H9 (cell line): Measurements from ENCODE around the gene RNF224. TPM values are rescaled to one million over a fixed set of nuclear protein-coding genes. Genes with fewer than 3 reads are reported as not detected.

Experiments used
- DNase-seq: peaks from one replicate; pipeline ENCODE4 v3.0.0-alpha.2; 2017
- H2AFZ ChIP-seq: one replicate; pipeline ENCODE4 v1.6.1; 2013; ENCODE audit warnings: mild to moderate bottlenecking, low read length, control low read depth, moderate library complexity
- H2AK5ac ChIP-seq: 2 replicates; pipeline ENCODE4 v1.6.1; 2013; ENCODE audit warnings: low read length, control low read depth, mixed read lengths; ENCODE audit not compliant: insufficient read length
- H2BK120ac ChIP-seq: one replicate; pipeline ENCODE4 v1.6.1; 2013; ENCODE audit warnings: low read depth, mild to moderate bottlenecking, low read length, control low read depth, inconsistent platforms; ENCODE audit not compliant: poor library complexity, severe bottlenecking
- H2BK12ac ChIP-seq: 2 replicates; pipeline ENCODE4 v1.6.1; 2013; ENCODE audit warnings: low read length, control low read depth, mixed read lengths, low read depth; ENCODE audit not compliant: insufficient read length
- H2BK15ac ChIP-seq: 2 replicates; pipeline ENCODE4 v1.6.1; 2013; ENCODE audit warnings: low read depth, low read length, control low read depth
- H2BK20ac ChIP-seq: one replicate; pipeline ENCODE4 v1.6.1; 2013; ENCODE audit warnings: low read depth, mild to moderate bottlenecking, low read length, control low read depth, inconsistent platforms; ENCODE audit not compliant: poor library complexity, severe bottlenecking
- H2BK5ac ChIP-seq: 2 replicates; pipeline ENCODE4 v1.6.1; 2013; ENCODE audit warnings: low read length, control low read depth, mixed read lengths; ENCODE audit not compliant: insufficient read length
- H3K14ac ChIP-seq: 2 replicates; pipeline ENCODE4 v1.6.1; 2013; ENCODE audit warnings: low read length, control low read depth; ENCODE audit not compliant: insufficient read depth
- H3K18ac ChIP-seq: 2 replicates; pipeline ENCODE4 v1.6.1; 2013; ENCODE audit warnings: low read depth, mild to moderate bottlenecking, mixed read lengths, low read length, control low read depth; ENCODE audit not compliant: insufficient read length
- H3K23ac ChIP-seq: 2 replicates; pipeline ENCODE4 v1.6.1; 2013; ENCODE audit warnings: low read length, control low read depth, mixed read lengths, low read depth; ENCODE audit not compliant: insufficient read length
- H3K23me2 ChIP-seq: 2 replicates; pipeline ENCODE4 v1.6.1; 2013; ENCODE audit warnings: low read depth, mild to moderate bottlenecking, mixed read lengths, low read length, control low read depth; ENCODE audit not compliant: insufficient read length, poor library complexity, severe bottlenecking
- H3K27ac ChIP-seq: 2 replicates; pipeline ENCODE4 v1.5.1; 2013; ENCODE audit warnings: low read length, control low read depth, mixed read lengths, low read depth; ENCODE audit not compliant: insufficient read length
- H3K27me3 ChIP-seq: 2 replicates; pipeline ENCODE4 v1.6.1; 2013; ENCODE audit warnings: low read length, control low read depth, inconsistent platforms; ENCODE audit not compliant: insufficient read depth
- H3K4ac ChIP-seq: 2 replicates; pipeline ENCODE4 v1.6.1; 2013; ENCODE audit warnings: low read depth, mild to moderate bottlenecking, control low read depth, inconsistent platforms, low read length, moderate library complexity
- H3K4me1 ChIP-seq: 2 replicates; pipeline ENCODE4 v1.6.1; 2013; ENCODE audit warnings: low read length, control low read depth, inconsistent platforms; ENCODE audit not compliant: insufficient read depth
- H3K4me2 ChIP-seq: 2 replicates; pipeline ENCODE4 v1.6.1; 2013; ENCODE audit warnings: low read length, control low read depth, mixed read lengths; ENCODE audit not compliant: insufficient read length, insufficient read depth
- H3K56ac ChIP-seq: 2 replicates; pipeline ENCODE4 v1.6.1; 2013; ENCODE audit warnings: low read depth, mild to moderate bottlenecking, mixed read lengths, low read length, control low read depth; ENCODE audit not compliant: insufficient read length
- H3K79me1 ChIP-seq: 2 replicates; pipeline ENCODE4 v1.6.1; 2013; ENCODE audit warnings: low read depth, mild to moderate bottlenecking, moderate library complexity, low read length, control low read depth, inconsistent platforms; ENCODE audit not compliant: insufficient read depth, poor library complexity, severe bottlenecking
- H3K79me2 ChIP-seq: 2 replicates; pipeline ENCODE4 v1.6.1; 2013; ENCODE audit warnings: low read length, control low read depth, inconsistent platforms; ENCODE audit not compliant: insufficient read depth
- H3K9ac ChIP-seq: 2 replicates; pipeline ENCODE4 v1.6.1; 2013; ENCODE audit warnings: low read length, control low read depth, mixed read lengths; ENCODE audit not compliant: insufficient read length; ENCODE audit errors: extremely low read depth
- H3K9me3 ChIP-seq: one replicate; pipeline ENCODE4 v1.6.1; 2013; ENCODE audit warnings: low read depth, low read length, inconsistent platforms; ENCODE audit not compliant: control insufficient read depth
- H3T11ph ChIP-seq: one replicate; pipeline ENCODE4 v1.6.1; 2013; ENCODE audit warnings: mild to moderate bottlenecking, low read length, control low read depth, inconsistent platforms
- H4K20me1 ChIP-seq: one replicate; pipeline ENCODE4 v1.6.1; 2013; ENCODE audit not compliant: control insufficient read depth, insufficient read length, insufficient read depth
- H4K5ac ChIP-seq: 2 replicates; pipeline ENCODE4 v1.6.1; 2013; ENCODE audit warnings: low read depth, mild to moderate bottlenecking, mixed read lengths, low read length, control low read depth; ENCODE audit not compliant: insufficient read length
- H4K8ac ChIP-seq: replicated peaks from 2 replicates; pipeline ENCODE4 v1.6.1; 2013; ENCODE audit warnings: low read length, control low read depth, mixed read lengths, low read depth; ENCODE audit not compliant: insufficient read length
- H4K91ac ChIP-seq: 2 replicates; pipeline ENCODE4 v1.6.1; 2013; ENCODE audit warnings: low read depth, mild to moderate bottlenecking, moderate library complexity, mixed read lengths, low read length, control low read depth; ENCODE audit not compliant: insufficient read length
- H3K27ac Mint-ChIP-seq, 3 experiments: 2 replicates in 2 of 3; 3 replicates in 1 of 3; pipeline ENCODE4 v1.8.0; 2020 to 2021; ENCODE audit warnings: mixed read lengths in 3 of 3, mild to moderate bottlenecking in 1 of 3, moderate library complexity in 1 of 3
- H3K27me3 Mint-ChIP-seq: 2 replicates; pipeline ENCODE4 v1.8.0; 2021; ENCODE audit warnings: low read depth, mild to moderate bottlenecking, moderate library complexity, mixed read lengths
- H3K36me3 Mint-ChIP-seq, 3 experiments: 2 replicates in 2 of 3; 3 replicates in 1 of 3; pipeline ENCODE4 v1.8.0; 2020 to 2021; ENCODE audit warnings: low read depth in 3 of 3, mixed read lengths in 3 of 3; ENCODE audit not compliant: insufficient read depth in 1 of 3
- H3K4me1 Mint-ChIP-seq, 2 experiments: 2 replicates each; pipeline ENCODE4 v1.8.0; 2020; ENCODE audit warnings: mixed read lengths in 2 of 2
- H3K4me3 Mint-ChIP-seq, 2 experiments: 2 replicates in 1 of 2; 3 replicates in 1 of 2; pipeline ENCODE4 v1.8.0; 2020 to 2021; ENCODE audit warnings: mild to moderate bottlenecking in 2 of 2, mixed read lengths in 2 of 2, moderate library complexity in 1 of 2
- H3K9me3 Mint-ChIP-seq, 2 experiments: 2 replicates in 1 of 2; 3 replicates in 1 of 2; pipeline ENCODE4 v1.8.0; 2020; ENCODE audit warnings: mild to moderate bottlenecking in 2 of 2, mixed read lengths in 2 of 2, moderate library complexity in 1 of 2
- WGBS: extraction: QIAGEN DNeasy Blood & Tissue Kit; methylation state at CpG from one replicate; pipeline ENCODE4 v1.1.7; 2013; ENCODE audit warnings: missing lambda C conversion rate, low lambda C conversion rate, mixed read lengths; ENCODE audit not compliant: insufficient read length; ENCODE audit errors: extremely low coverage; 5-methylcytosine and 5-hydroxymethylcytosine counted together
- total RNA-seq: library from RNA; stranded (reverse); gene quantifications from 2 replicates; pipeline ENCODE4 v1.2.1, GENCODE V29; 2021
- TF ChIP-seq, protein P1 (sequence below): fragments of 200-600 bp; sonication (generic); conservative IDR thresholded peaks from 3 replicates; pipeline ENCODE4 v1.8.0; 2021; ENCODE audit warnings: antibody characterized with exemption, mild to moderate bottlenecking

Gene RNF224
- total RNA-seq, 1 experiment from 2014 or later: 0.15 TPM

DNA sequence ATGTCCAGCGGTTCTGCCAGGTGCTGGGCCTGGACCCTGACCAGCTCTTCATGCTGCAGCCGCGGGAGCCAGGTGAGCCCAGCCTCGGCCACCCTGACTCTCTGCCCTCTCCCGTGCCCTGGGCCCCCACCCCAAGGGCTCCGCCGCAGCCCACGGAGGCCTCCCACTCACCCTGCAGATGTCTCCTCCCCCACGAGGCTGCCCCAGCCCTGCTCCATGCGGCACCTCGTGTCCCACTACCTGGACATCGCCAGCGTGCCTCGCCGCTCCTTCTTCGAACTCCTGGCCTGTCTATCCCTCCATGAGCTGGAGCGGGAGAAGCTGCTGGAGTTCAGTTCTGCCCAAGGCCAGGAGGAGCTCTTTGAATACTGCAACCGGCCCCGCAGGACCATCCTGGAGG, 12.7 kb upstream of the RNF224 start:
- Histone ChIP-seq H2BK15ac (no peak overlapping the region), H3K4ac (no peak overlapping the region), H3K9me3 (no peaks in the 10 kb centered on the region), H3K18ac (no peak overlapping the region), H4K20me1 (no peaks in the 10 kb centered on the region), H3K27ac (no peak overlapping the region), H4K5ac (no peak overlapping the region), H2BK120ac (no peak overlapping the region), H3K9ac (no peak overlapping the region), H3K23ac (no peak overlapping the region), H3K79me1 (no peaks in the 10 kb centered on the region), H4K91ac (no peak overlapping the region), H2AFZ (no peak overlapping the region), H2BK12ac (no peak overlapping the region), H3K4me1 (no peaks in the 10 kb centered on the region; the same call in 1 of the 2 replicates), H2BK20ac (no peak overlapping the region), H4K8ac (no peak overlapping the region), H3K4me2 (no peak overlapping the region), H3K56ac (no peak overlapping the region), H3K23me2 (no peaks in the 10 kb centered on the region), H3K27me3 (no peaks in the 10 kb centered on the region), H3K79me2 (no peaks in the 10 kb centered on the region), H2AK5ac (no peak overlapping the region), H3T11ph (no peak overlapping the region), H2BK5ac (no peak overlapping the region), H3K14ac (no peak overlapping the region)
- no peak overlapping the region for H3K27ac Mint-ChIP-seq
- no CpG with 5 or more reads among the region's 19 CpGs for WGBS
- peaks cover 5 to 29% (median 17%) of the 10 kb centered on the region in 3 experiments; a peak in 5 of 7 replicates for H3K36me3 Mint-ChIP-seq
- H3K9me3 Mint-ChIP-seq: no peaks in the 10 kb centered on the region
- H3K4me1 Mint-ChIP-seq: peaks cover 4 to 5% of the 10 kb centered on the region in 2 experiments
- no peak overlapping the region for H3K4me3 Mint-ChIP-seq
- DNase-seq: no peak
- TF ChIP-seq, protein P1, sequence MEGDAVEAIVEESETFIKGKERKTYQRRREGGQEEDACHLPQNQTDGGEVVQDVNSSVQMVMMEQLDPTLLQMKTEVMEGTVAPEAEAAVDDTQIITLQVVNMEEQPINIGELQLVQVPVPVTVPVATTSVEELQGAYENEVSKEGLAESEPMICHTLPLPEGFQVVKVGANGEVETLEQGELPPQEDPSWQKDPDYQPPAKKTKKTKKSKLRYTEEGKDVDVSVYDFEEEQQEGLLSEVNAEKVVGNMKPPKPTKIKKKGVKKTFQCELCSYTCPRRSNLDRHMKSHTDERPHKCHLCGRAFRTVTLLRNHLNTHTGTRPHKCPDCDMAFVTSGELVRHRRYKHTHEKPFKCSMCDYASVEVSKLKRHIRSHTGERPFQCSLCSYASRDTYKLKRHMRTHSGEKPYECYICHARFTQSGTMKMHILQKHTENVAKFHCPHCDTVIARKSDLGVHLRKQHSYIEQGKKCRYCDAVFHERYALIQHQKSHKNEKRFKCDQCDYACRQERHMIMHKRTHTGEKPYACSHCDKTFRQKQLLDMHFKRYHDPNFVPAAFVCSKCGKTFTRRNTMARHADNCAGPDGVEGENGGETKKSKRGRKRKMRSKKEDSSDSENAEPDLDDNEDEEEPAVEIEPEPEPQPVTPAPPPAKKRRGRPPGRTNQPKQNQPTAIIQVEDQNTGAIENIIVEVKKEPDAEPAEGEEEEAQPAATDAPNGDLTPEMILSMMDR: no peak
- H3K27me3 Mint-ChIP-seq: no peaks in the 10 kb centered on the region
